ENCODE measurements around the gene SLFN12. TPM values are rescaled to one million over a fixed set of nuclear protein-coding genes. Genes with fewer than 3 reads are reported as not detected.
A peak's percentile ranks its signal among the peaks of the same experiment; 100 is the strongest.

The SLFN12 gene
- total and polyA plus RNA-seq, 10 of the 15 experiments (the other 5 are each of a cell fraction or from before 2014, with no cell fraction given): 8.7 to 18.5 (median 13.4) TPM

DNA sequence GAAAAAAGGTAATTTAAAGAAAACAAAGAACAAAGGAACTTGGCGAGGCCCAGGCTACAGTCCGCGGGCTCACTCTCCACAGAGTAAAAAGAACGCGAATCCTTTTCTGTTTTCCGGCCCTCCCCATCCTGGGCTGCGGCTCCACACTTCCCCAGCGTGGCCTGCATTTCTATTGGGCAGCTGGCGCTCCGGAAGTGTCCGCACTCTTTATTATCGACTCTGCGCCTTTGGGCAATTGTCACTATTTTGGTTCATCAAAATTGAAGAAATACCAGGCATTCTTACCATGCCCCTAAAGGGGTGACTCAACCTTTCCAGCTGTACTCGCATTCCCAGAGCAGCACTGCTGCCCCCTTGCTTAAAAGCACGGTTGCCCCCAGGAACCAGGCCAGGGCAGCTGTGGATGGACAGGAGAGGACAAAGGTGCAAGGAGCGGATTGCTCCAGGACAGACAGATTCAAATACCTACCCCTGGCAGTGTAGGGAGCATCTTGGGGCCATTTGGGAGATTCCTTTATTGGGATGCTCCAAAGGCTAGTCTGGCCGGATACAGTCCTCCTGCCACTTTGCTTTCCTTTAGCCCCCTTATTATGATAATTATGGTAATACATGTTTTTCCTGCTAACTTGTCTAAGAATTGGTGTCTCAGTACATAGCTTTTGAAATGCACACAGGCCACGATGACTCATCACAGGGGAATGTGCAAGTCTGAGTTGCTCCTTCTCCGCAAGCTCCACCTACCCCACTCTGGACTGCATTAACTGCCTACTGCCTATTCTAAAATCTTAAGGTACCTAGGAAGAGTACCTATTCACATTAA lies 985 bp upstream of the SLFN12 start:
- ChIA-PET SMC1A (ENCODE audit: uncharacterized antibody, unreplicated experiment) (interaction anchor here (0.6 to 2.1 kb wide), 17 partner anchors 10 to 122 kb away, joined by 3 to 24 read pairs (median 4); partner anchors contain the start of genes SLFN11 and SLFN13), CTCF (interaction anchor here (0.6 to 2.0 kb wide), 8 partner anchors 15 to 1046 kb away, joined by 4 to 11 read pairs (median 4); partner anchors contain the start of genes SLFN12L and SLFN13), RAD21 (ENCODE audit: unreplicated experiment) (interaction anchor here (0.8 to 3.0 kb wide), 6 partner anchors 15 to 120 kb away, joined by 3 to 11 read pairs (median 5); partner anchors contain the start of genes SLFN11, SLFN12L and SLFN13), POLR2A (interaction anchor here (1.3 to 2.2 kb wide), 3 partner anchors 8 to 54 kb away, joined by 3 to 20 read pairs (median 3); partner anchors contain the start of gene SLFN13)
- peaks cover 31% of the 10 kb centered on the region for H3K79me2 ChIP-seq (ENCODE audit: control insufficient read depth, insufficient read depth, low read length)
- DNase-seq (ENCODE audit: low read depth, low spot score) (peak; percentile 40), ATAC-seq (peak; percentile 72), FAIRE-seq (peak; percentile 23)
- no peaks in the 10 kb centered on the region for H3K9me3 ChIP-seq (replicated peaks; ENCODE audit: control insufficient read depth, insufficient read depth, low read length)
- intact Hi-C loops (cut with micrococcal nuclease; ENCODE audit: unreplicated experiment): loop anchor here (5.0 kb wide), 1 partner anchor 104 kb away; the partner anchor contains the start of gene SLFN12L
- no peaks in the 10 kb centered on the region for H3K27me3 ChIP-seq (replicated peaks in 1 of 2; ENCODE audit: control insufficient read depth in 2 of 2, insufficient read depth in 2 of 2, low read length in 1 of 2)
- H3K4me2 ChIP-seq (ENCODE audit: control insufficient read depth, insufficient read depth): peak overlapping the region; percentile 96
- peaks cover 16% of the 10 kb centered on the region for H3K4me1 ChIP-seq (ENCODE audit: control insufficient read depth, insufficient read depth, low read length)
- WGBS (ENCODE audit: insufficient coverage, insufficient replicate concordance, low lambda C conversion rate, missing lambda C conversion rate): 24% methylated on average over 19 of the region's 19 CpGs
- H3K4me3 ChIP-seq: peak overlapping the region; percentile 82
- H4K20me1 ChIP-seq (ENCODE audit: control insufficient read depth, insufficient read depth): no peaks in the 10 kb centered on the region
- H2AFZ ChIP-seq (ENCODE audit: control insufficient read depth, low read depth, low read length): peak overlapping the region; percentile 94
- peak overlapping the region; percentile 90 for H3K27ac ChIP-seq (ENCODE audit: control insufficient read depth, insufficient read depth)
- peak overlapping the region; percentile 92 for H3K9ac ChIP-seq (ENCODE audit: control insufficient read depth, insufficient read depth, low read length)
- in situ Hi-C loops (cut with MboI): no loop called here
- H3K36me3 ChIP-seq (ENCODE audit: control insufficient read depth in 2 of 2, insufficient read depth in 2 of 2, low read length in 1 of 2): no peaks in the 10 kb centered on the region
- BruUV-seq (replicated peaks): TSS peak; percentile 90
- TF ChIP-seq EZH2 (IDR thresholded peaks at IDR 0.05; ENCODE audit: borderline replicate concordance, control insufficient read depth, low read depth, low read length) (no peak), SPI1 (IDR thresholded peaks at IDR 0.05; ENCODE audit: borderline replicate concordance, insufficient read depth, low read depth, low read length) (0 out of 2 replicates have a peak, but pooled peaks have one; percentile 24), WRNIP1 (IDR thresholded peaks at IDR 0.05; ENCODE audit: borderline replicate concordance, low read depth, low read length) (no peak), TARDBP (IDR thresholded peaks at IDR 0.05; ENCODE audit: borderline replicate concordance) (no peak), FOXM1 (IDR thresholded peaks at IDR 0.05; ENCODE audit: low read depth, low read length) (no peak), JUNB (IDR thresholded peaks at IDR 0.05) (0 out of 2 replicates have a peak, but pooled peaks have one; percentile 48), NFYB (IDR thresholded peaks at IDR 0.05; ENCODE audit: insufficient read depth, low read depth, low read length) (peak; percentile 40; the same call in 1 of the 2 replicates), NFYA (IDR thresholded peaks at IDR 0.05; ENCODE audit: borderline replicate concordance, low read depth, low read length) (no peak), MXI1 (IDR thresholded peaks at IDR 0.05; ENCODE audit: low read depth, low read length) (no peak), YY1 (IDR thresholded peaks at IDR 0.05; ENCODE audit: low read depth, low read length) (0 out of 2 replicates have a peak, but pooled peaks have one; percentile 18)
- TF ChIP-seq, protein P1, sequence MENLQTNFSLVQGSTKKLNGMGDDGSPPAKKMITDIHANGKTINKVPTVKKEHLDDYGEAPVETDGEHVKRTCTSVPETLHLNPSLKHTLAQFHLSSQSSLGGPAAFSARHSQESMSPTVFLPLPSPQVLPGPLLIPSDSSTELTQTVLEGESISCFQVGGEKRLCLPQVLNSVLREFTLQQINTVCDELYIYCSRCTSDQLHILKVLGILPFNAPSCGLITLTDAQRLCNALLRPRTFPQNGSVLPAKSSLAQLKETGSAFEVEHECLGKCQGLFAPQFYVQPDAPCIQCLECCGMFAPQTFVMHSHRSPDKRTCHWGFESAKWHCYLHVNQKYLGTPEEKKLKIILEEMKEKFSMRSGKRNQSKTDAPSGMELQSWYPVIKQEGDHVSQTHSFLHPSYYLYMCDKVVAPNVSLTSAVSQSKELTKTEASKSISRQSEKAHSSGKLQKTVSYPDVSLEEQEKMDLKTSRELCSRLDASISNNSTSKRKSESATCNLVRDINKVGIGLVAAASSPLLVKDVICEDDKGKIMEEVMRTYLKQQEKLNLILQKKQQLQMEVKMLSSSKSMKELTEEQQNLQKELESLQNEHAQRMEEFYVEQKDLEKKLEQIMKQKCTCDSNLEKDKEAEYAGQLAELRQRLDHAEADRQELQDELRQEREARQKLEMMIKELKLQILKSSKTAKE (IDR thresholded peaks at IDR 0.05; ENCODE audit: low read depth, poor library complexity, severe bottlenecking): no peak
- TF ChIP-seq, protein P2, sequence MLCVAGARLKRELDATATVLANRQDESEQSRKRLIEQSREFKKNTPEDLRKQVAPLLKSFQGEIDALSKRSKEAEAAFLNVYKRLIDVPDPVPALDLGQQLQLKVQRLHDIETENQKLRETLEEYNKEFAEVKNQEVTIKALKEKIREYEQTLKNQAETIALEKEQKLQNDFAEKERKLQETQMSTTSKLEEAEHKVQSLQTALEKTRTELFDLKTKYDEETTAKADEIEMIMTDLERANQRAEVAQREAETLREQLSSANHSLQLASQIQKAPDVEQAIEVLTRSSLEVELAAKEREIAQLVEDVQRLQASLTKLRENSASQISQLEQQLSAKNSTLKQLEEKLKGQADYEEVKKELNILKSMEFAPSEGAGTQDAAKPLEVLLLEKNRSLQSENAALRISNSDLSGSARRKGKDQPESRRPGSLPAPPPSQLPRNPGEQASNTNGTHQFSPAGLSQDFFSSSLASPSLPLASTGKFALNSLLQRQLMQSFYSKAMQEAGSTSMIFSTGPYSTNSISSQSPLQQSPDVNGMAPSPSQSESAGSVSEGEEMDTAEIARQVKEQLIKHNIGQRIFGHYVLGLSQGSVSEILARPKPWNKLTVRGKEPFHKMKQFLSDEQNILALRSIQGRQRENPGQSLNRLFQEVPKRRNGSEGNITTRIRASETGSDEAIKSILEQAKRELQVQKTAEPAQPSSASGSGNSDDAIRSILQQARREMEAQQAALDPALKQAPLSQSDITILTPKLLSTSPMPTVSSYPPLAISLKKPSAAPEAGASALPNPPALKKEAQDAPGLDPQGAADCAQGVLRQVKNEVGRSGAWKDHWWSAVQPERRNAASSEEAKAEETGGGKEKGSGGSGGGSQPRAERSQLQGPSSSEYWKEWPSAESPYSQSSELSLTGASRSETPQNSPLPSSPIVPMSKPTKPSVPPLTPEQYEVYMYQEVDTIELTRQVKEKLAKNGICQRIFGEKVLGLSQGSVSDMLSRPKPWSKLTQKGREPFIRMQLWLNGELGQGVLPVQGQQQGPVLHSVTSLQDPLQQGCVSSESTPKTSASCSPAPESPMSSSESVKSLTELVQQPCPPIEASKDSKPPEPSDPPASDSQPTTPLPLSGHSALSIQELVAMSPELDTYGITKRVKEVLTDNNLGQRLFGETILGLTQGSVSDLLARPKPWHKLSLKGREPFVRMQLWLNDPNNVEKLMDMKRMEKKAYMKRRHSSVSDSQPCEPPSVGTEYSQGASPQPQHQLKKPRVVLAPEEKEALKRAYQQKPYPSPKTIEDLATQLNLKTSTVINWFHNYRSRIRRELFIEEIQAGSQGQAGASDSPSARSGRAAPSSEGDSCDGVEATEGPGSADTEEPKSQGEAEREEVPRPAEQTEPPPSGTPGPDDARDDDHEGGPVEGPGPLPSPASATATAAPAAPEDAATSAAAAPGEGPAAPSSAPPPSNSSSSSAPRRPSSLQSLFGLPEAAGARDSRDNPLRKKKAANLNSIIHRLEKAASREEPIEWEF (IDR thresholded peaks at IDR 0.05; ENCODE audit: insufficient replicate concordance, low read depth, low read length): no peak
